Measurements from ENCODE around the gene DCP1B. TPM values are rescaled to one million over a fixed set of nuclear protein-coding genes. Genes with fewer than 3 reads are reported as not detected.
A peak's percentile ranks its signal among the peaks of the same experiment; 100 is the strongest.

DCP1B gene
- total and polyA plus RNA-seq, 5 experiments from 2014 or later = 10.0 to 24.4 (median 20.9) TPM

- peaks cover 16 to 30% (median 27%) of the 10 kb centered on the region in 4 donors for H3K4me1 Mint-ChIP-seq
- H3K27me3 Mint-ChIP-seq = peaks cover 4 to 14% (median 8%) of the 10 kb centered on the region in 5 donors
- DNase-seq = peak in 1 of 10 donors; percentile 31
- POLR2A ChIA-PET = no interaction called here
- peaks cover 0 to 6% (median 2%) of the 10 kb centered on the region in 3 donors for H3K36me3 Mint-ChIP-seq
- no peak for ATAC-seq
- H3K4me3 Mint-ChIP-seq = no peak overlapping the region
- H3K9me3 Mint-ChIP-seq = peaks cover 0 to 3% (median 0%) of the 10 kb centered on the region in 9 donors
- H3K27ac Mint-ChIP-seq = peak overlapping the region in 1 of 10 donors; percentile 82
Measured at GRCh38 chr12:1912580-1913376, 91.5 kb downstream of the DCP1B start.

- peaks cover 0 to 9% (median 2%) of the 10 kb centered on the region in 3 donors for H3K36me3 Mint-ChIP-seq
- ATAC-seq = no peak
- H3K27ac Mint-ChIP-seq = peak overlapping the region in 2 of 10 donors; percentile 82 to 88
- peaks cover 19 to 30% (median 26%) of the 10 kb centered on the region in 4 donors for H3K4me1 Mint-ChIP-seq
- H3K27me3 Mint-ChIP-seq = peaks cover 5 to 18% (median 8%) of the 10 kb centered on the region in 5 donors
- H3K9me3 Mint-ChIP-seq = peaks cover 0 to 10% (median 5%) of the 10 kb centered on the region in 9 donors
- H3K4me3 Mint-ChIP-seq = no peak overlapping the region
- DNase-seq = peak in 1 of 10 donors; percentile 53
- POLR2A ChIA-PET = no interaction called here
Measured at GRCh38 chr12:1911598-1912575, 92.4 kb downstream of the DCP1B start.

GRCh38 chr12:1910468-1910867, 93.8 kb downstream of the DCP1B start:
- H3K27me3 Mint-ChIP-seq = peaks cover 5 to 9% (median 5%) of the 10 kb centered on the region in 5 donors
- H3K36me3 Mint-ChIP-seq = peaks cover 0 to 21% (median 2%) of the 10 kb centered on the region in 3 donors
- DNase-seq (no peak), ATAC-seq (no peak)
- no peak overlapping the region for H3K4me3 Mint-ChIP-seq
- POLR2A ChIA-PET = no interaction called here
- peaks cover 9 to 18% (median 14%) of the 10 kb centered on the region in 4 donors for H3K4me1 Mint-ChIP-seq
- H3K9me3 Mint-ChIP-seq = peaks cover 6 to 24% (median 17%) of the 10 kb centered on the region in 9 donors
- H3K27ac Mint-ChIP-seq = no peak overlapping the region

- ATAC-seq (no peak), DNase-seq (peak in 1 of 10 donors; percentile 43)
- Mint-ChIP-seq H3K4me3 (peak overlapping the region in 5 of 10 donors; percentile 49 to 72 (median 54)), H3K27ac (no peak overlapping the region), H3K36me3 (peaks cover 0 to 25% (median 5%) of the 10 kb centered on the region in 3 donors), H3K4me1 (peaks cover 2 to 9% (median 7%) of the 10 kb centered on the region in 4 donors), H3K27me3 (peaks cover 3 to 9% (median 5%) of the 10 kb centered on the region in 5 donors), H3K9me3 (peaks cover 11 to 39% (median 30%) of the 10 kb centered on the region in 9 donors)
- POLR2A ChIA-PET = no interaction called here
Measured at GRCh38 chr12:1908758-1909157, 95.5 kb downstream of the DCP1B start.

GRCh38 chr12:1907652-1908611, 96.3 kb downstream of the DCP1B start:
- peak in 7 of 10 donors; percentile 15 to 69 (median 35) for DNase-seq
- Mint-ChIP-seq H3K4me1 (peaks cover 2 to 9% (median 6%) of the 10 kb centered on the region in 4 donors), H3K9me3 (peaks cover 16 to 47% (median 38%) of the 10 kb centered on the region in 9 donors), H3K4me3 (peak overlapping the region; percentile 63 to 92 (median 80)), H3K27me3 (peaks cover 3 to 9% (median 5%) of the 10 kb centered on the region in 5 donors), H3K27ac (peak overlapping the region in 2 of 10 donors; percentile 52 to 55), H3K36me3 (peaks cover 0 to 32% (median 12%) of the 10 kb centered on the region in 3 donors)
- ATAC-seq = peak; percentile 69 to 76
- POLR2A ChIA-PET = no interaction called here

GRCh38 chr12:1906579-1906978, 97.7 kb downstream of the DCP1B start:
- Mint-ChIP-seq H3K36me3 (peaks cover 0 to 46% (median 21%) of the 10 kb centered on the region in 3 donors), H3K9me3 (peaks cover 26 to 61% (median 51%) of the 10 kb centered on the region in 9 donors), H3K4me1 (peaks cover 2 to 9% (median 6%) of the 10 kb centered on the region in 4 donors), H3K27me3 (peaks cover 5 to 9% (median 8%) of the 10 kb centered on the region in 5 donors), H3K27ac (no peak overlapping the region), H3K4me3 (peak overlapping the region in 4 of 10 donors; percentile 40 to 49 (median 46))
- no peak for DNase-seq
- ATAC-seq = no peak
- POLR2A ChIA-PET = no interaction called here

- DNase-seq = no peak
Measured at GRCh38 chr12:1904875-1905274, 99.4 kb downstream of the DCP1B start.

GRCh38 chr12:1896964-1897363, 107.3 kb downstream of the DCP1B start:
- no peak overlapping the region for H3K27ac Mint-ChIP-seq

More at GRCh38 chr12:1904875-1905274, 99.4 kb downstream of the DCP1B start:
- Mint-ChIP-seq H3K27ac (no peak overlapping the region), H3K4me1 (peaks cover 2 to 9% (median 6%) of the 10 kb centered on the region in 4 donors), H3K36me3 (peaks cover 0 to 42% (median 21%) of the 10 kb centered on the region in 3 donors), H3K4me3 (no peak overlapping the region), H3K9me3 (peaks cover 26 to 73% (median 55%) of the 10 kb centered on the region in 9 donors), H3K27me3 (peaks cover 1 to 9% (median 5%) of the 10 kb centered on the region in 5 donors)
- POLR2A ChIA-PET = no interaction called here
- ATAC-seq = no peak

More at GRCh38 chr12:1896964-1897363, 107.3 kb downstream of the DCP1B start:
- Mint-ChIP-seq H3K4me1 (no peaks in the 10 kb centered on the region), H3K4me3 (no peak overlapping the region), H3K27me3 (peaks cover 2 to 29% (median 16%) of the 10 kb centered on the region in 5 donors), H3K9me3 (peaks cover 5 to 29% (median 20%) of the 10 kb centered on the region in 9 donors), H3K36me3 (peaks cover 0 to 16% (median 7%) of the 10 kb centered on the region in 3 donors)
- ATAC-seq (no peak), DNase-seq (peak in 1 of 10 donors; percentile 14)
- POLR2A ChIA-PET = no interaction called here

Other genes with a start within 250 kb of the DCP1B start
- gene LRTM2, start 183.9 kb downstream of the DCP1B start, total RNA-seq = under 1 TPM in 1 of 2 experiments, not detected in 1; 0.13 TPM
- not detected for gene LRTM2, start 183.9 kb downstream of the DCP1B start, polyA plus RNA-seq
- 10 to 100 TPM; 10.1 to 11.5 TPM for gene CACNA2D4, start 85.8 kb downstream of the DCP1B start, total RNA-seq
- 1 to 10 TPM; 2.1 to 5.0 (median 3.1) TPM for gene CACNA2D4, start 85.8 kb downstream of the DCP1B start, polyA plus RNA-seq
- under 1 TPM; 0.16 to 0.21 TPM for gene CACNA1C, start 48.5 kb upstream of the DCP1B start, total RNA-seq
- under 1 TPM; 0.05 to 0.21 (median 0.10) TPM for gene CACNA1C, start 48.5 kb upstream of the DCP1B start, polyA plus RNA-seq